Type B pancreatic cell (in vitro differentiated cells): ENCODE measurements around the gene NEURL3. TPM values are rescaled to one million over a fixed set of nuclear protein-coding genes. Genes with fewer than 3 reads are reported as not detected.

Experiments
- DNase-seq: peaks from one replicate; pipeline ENCODE4 v3.0.0; 2021; ENCODE audit warnings: mixed read lengths; ENCODE audit not compliant: unreplicated experiment; ENCODE audit errors: extremely low spot score
- H3K27ac Mint-ChIP-seq: 2 replicates; pipeline ENCODE4 v1.8.0; 2021; ENCODE audit warnings: mild to moderate bottlenecking, mixed read lengths
- H3K27me3 Mint-ChIP-seq: 2 replicates; pipeline ENCODE4 v1.8.0; 2021; ENCODE audit warnings: mixed read lengths
- H3K36me3 Mint-ChIP-seq: 2 replicates; pipeline ENCODE4 v1.8.0; 2021; ENCODE audit warnings: mixed read lengths
- H3K4me1 Mint-ChIP-seq: one replicate; pipeline ENCODE4 v1.8.0; 2021; ENCODE audit warnings: mixed read lengths; ENCODE audit not compliant: unreplicated experiment
- H3K4me3 Mint-ChIP-seq: 2 replicates; pipeline ENCODE4 v1.8.0; 2021; ENCODE audit warnings: mild to moderate bottlenecking, mixed read lengths
- H3K9me3 Mint-ChIP-seq: 2 replicates; pipeline ENCODE4 v1.8.0; 2021; ENCODE audit warnings: mixed read lengths
- total RNA-seq: library from RNA; stranded (reverse); gene quantifications from 2 replicates; pipeline ENCODE4 v1.2.1, GENCODE V29; 2021; ENCODE audit warnings: low replicate concordance
- TF ChIP-seq, protein P1 (sequence below): fragments of 200-600 bp; sonication (generic); conservative IDR thresholded peaks from 2 replicates; pipeline ENCODE4 v1.5.0; 2021; ENCODE audit warnings: antibody characterized with exemption, mild to moderate bottlenecking

Gene NEURL3
- total RNA-seq, 1 donor from 2014 or later: 1.1 TPM

- Mint-ChIP-seq H3K27ac (no peak overlapping the region), H3K4me1 (peaks cover 7% of the 10 kb centered on the region), H3K27me3 (no peaks in the 10 kb centered on the region), H3K9me3 (peaks cover 4% of the 10 kb centered on the region), H3K4me3 (no peak overlapping the region), H3K36me3 (no peaks in the 10 kb centered on the region)
- DNase-seq: no peak
- TF ChIP-seq, protein P1, sequence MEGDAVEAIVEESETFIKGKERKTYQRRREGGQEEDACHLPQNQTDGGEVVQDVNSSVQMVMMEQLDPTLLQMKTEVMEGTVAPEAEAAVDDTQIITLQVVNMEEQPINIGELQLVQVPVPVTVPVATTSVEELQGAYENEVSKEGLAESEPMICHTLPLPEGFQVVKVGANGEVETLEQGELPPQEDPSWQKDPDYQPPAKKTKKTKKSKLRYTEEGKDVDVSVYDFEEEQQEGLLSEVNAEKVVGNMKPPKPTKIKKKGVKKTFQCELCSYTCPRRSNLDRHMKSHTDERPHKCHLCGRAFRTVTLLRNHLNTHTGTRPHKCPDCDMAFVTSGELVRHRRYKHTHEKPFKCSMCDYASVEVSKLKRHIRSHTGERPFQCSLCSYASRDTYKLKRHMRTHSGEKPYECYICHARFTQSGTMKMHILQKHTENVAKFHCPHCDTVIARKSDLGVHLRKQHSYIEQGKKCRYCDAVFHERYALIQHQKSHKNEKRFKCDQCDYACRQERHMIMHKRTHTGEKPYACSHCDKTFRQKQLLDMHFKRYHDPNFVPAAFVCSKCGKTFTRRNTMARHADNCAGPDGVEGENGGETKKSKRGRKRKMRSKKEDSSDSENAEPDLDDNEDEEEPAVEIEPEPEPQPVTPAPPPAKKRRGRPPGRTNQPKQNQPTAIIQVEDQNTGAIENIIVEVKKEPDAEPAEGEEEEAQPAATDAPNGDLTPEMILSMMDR: no peak
These were observed 55.5 kb downstream of the NEURL3 start for GRCh38 chr2:96449637-96450036.

DNA sequence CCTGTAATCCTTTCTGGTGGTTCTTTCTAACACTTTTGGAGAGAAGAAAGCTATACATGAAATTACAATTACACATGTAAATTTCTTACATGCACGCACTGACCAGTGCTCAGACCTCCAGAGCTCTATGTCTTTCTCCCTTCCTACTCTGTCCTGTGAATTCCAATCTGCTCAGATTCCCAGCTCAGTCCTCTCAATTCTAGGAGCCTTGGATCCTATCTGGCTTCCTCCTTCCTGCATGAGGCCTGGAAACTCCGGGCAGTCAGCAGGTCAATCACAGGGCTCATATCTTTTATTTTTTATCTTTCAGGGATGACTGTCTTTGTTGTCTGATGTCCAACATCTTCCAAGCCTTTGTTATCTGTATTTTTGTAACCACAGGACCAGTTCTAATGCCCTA lies 56.0 kb downstream of the NEURL3 start:
- H3K27me3 Mint-ChIP-seq: no peaks in the 10 kb centered on the region
- no peak overlapping the region for H3K4me3 Mint-ChIP-seq
- H3K9me3 Mint-ChIP-seq: peaks cover 4% of the 10 kb centered on the region
- no peaks in the 10 kb centered on the region for H3K36me3 Mint-ChIP-seq
- DNase-seq: no peak
- H3K4me1 Mint-ChIP-seq: peaks cover 7% of the 10 kb centered on the region
- no peak overlapping the region for H3K27ac Mint-ChIP-seq
- TF ChIP-seq, protein P1: no peak

DNA sequence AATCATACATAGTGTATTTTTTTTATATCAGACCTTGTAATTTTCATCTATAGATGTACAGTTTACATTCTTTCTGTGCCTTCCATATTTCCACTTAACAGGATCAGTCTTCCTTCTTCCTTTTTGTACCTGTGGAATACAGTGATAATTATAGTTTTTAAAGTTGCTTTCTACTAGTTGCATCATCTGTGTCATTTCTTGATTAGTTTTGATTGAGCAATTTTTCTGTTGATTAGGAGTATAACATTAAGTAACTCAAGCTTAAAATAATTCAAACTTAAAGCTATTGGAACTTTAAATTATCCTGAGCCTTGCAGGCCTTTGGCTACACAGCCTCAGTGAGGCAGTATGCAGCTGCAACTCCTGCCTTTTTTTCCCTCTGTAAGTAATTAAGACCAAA lies 57.4 kb downstream of the NEURL3 start:
- TF ChIP-seq, protein P1: no peak
- Mint-ChIP-seq H3K27ac (no peak overlapping the region), H3K4me1 (peaks cover 7% of the 10 kb centered on the region), H3K4me3 (no peak overlapping the region), H3K27me3 (peaks cover 3% of the 10 kb centered on the region), H3K36me3 (no peaks in the 10 kb centered on the region), H3K9me3 (peaks cover 4% of the 10 kb centered on the region)
- no peak for DNase-seq

Other genes with a start within 250 kb of the NEURL3 start
- 40.5 and 58.3 TPM in 2 replicates for gene TMEM127, start 239.4 kb downstream of the NEURL3 start, total RNA-seq
- 68.9 and 69.7 TPM in 2 replicates for gene CIAO1, start 239.1 kb downstream of the NEURL3 start, total RNA-seq
- 136 and 184 TPM in 2 replicates for gene SNRNP200, start 199.8 kb downstream of the NEURL3 start, total RNA-seq
- gene ITPRIPL1, start 180.0 kb downstream of the NEURL3 start, total RNA-seq: 3.5 and 11.6 TPM in 2 replicates
- gene NCAPH, start 169.6 kb downstream of the NEURL3 start, total RNA-seq: 13.6 and 34.9 TPM in 2 replicates
- gene ARID5A, start 31.4 kb upstream of the NEURL3 start, total RNA-seq: 5.1 and 11.9 TPM in 2 replicates
- 40.7 and 53.2 TPM in 2 replicates for gene KANSL3, start 133.0 kb upstream of the NEURL3 start, total RNA-seq
- 0.75 TPM in 1 of 2 replicates, not detected in the other for gene FER1L5, start 137.4 kb upstream of the NEURL3 start, total RNA-seq
- 31.3 and 31.9 TPM in 2 replicates for gene LMAN2L, start 234.7 kb upstream of the NEURL3 start, total RNA-seq